ENCODE results near the gene RAD17.
"Not testable (repeated sequence)": the region's sequence is repeated elsewhere in the genome, so short reads cannot be mapped to it uniquely, and the experiment has no call there.

Gene RAD17

GRCh38 chr5:69454460-69455249, 85.0 kb downstream of the RAD17 start:
- in situ Hi-C loops (cut with HindIII; ENCODE audit: low sequenced_read_pairs), result no loop called here

GRCh38 chr5:69455428-69455988, 85.9 kb downstream of the RAD17 start:
- in situ Hi-C loops (cut with HindIII; ENCODE audit: low sequenced_read_pairs), result not testable (repeated sequence)

GRCh38 chr5:69462170-69462569, 92.6 kb downstream of the RAD17 start:
- in situ Hi-C loops (cut with HindIII; ENCODE audit: low sequenced_read_pairs), result no loop called here

All from endothelial cell of hepatic sinusoid (primary cell).